Lung (tissue), 12 donors: Measurements from ENCODE around the gene CPNE7. TPM values are rescaled to one million over a fixed set of nuclear protein-coding genes. Genes with fewer than 3 reads are reported as not detected.
A peak's percentile ranks its signal among the peaks of the same experiment; 100 is the strongest.

ENCODE experiments used
- ATAC-seq: fragments of 200-7000 bp; cut with Tn5 transposase; one replicate; pipeline ENCODE4 v1.9.1; 2020; ENCODE audit warnings: moderate number of reproducible peaks; ENCODE audit not compliant: insufficient read depth, low FRiP score
- DNase-seq, 3 donors: peaks; one replicate each; pipeline ENCODE4 v3.0.0-alpha.2; 2013 to 2017
- H3K27ac ChIP-seq, 2 donors: one replicate each; pipeline ENCODE4 v1.5.1; 2013; ENCODE audit warnings: mild to moderate bottlenecking in 2 of 2, moderate library complexity in 2 of 2, control low read depth in 1 of 2, inconsistent platforms in 1 of 2, low read depth in 1 of 2, low read length in 1 of 2
- H3K27me3 ChIP-seq, 3 donors: one replicate each; pipeline ENCODE4 v1.5.1; 2013; ENCODE audit warnings: low read length in 2 of 3; ENCODE audit not compliant: control insufficient read depth in 3 of 3, insufficient read depth in 3 of 3
- H3K36me3 ChIP-seq, 4 donors: one replicate each; pipeline ENCODE4 v1.5.1; 2013; ENCODE audit warnings: low read length in 4 of 4, mild to moderate bottlenecking in 1 of 4, moderate library complexity in 1 of 4; ENCODE audit not compliant: control insufficient read depth in 4 of 4, insufficient read depth in 4 of 4
- H3K4me1 ChIP-seq, 5 donors: one replicate each; pipeline ENCODE4 v1.5.1; 2013; ENCODE audit warnings: low read length in 5 of 5, mild to moderate bottlenecking in 2 of 5, moderate library complexity in 1 of 5; ENCODE audit not compliant: control insufficient read depth in 5 of 5, insufficient read depth in 5 of 5
- H3K4me3 ChIP-seq: one replicate; pipeline ENCODE4 v1.5.1; 2013; ENCODE audit warnings: mild to moderate bottlenecking, control low read depth, moderate library complexity
- H3K9ac ChIP-seq, 2 donors: one replicate each; pipeline ENCODE4 v1.5.1; 2013; ENCODE audit warnings: low read length in 2 of 2, control low read depth in 1 of 2; ENCODE audit not compliant: insufficient read depth in 1 of 2
- H3K9me3 ChIP-seq, 4 donors: one replicate each; pipeline ENCODE4 v1.5.1; 2013; ENCODE audit warnings: low read length in 3 of 4, mild to moderate bottlenecking in 1 of 4, moderate library complexity in 1 of 4; ENCODE audit not compliant: control insufficient read depth in 4 of 4, insufficient read depth in 3 of 4
- WGBS, 2 donors: extraction: QIAGEN DNeasy Blood & Tissue Kit; methylation state at CpG; one replicate each; pipeline ENCODE4 v1.1.7; 2013; 5-methylcytosine and 5-hydroxymethylcytosine counted together
- polyA plus RNA-seq, 2 donors: library from polyadenylated mRNA; stranded (reverse); fragments of 200-250 nt; gene quantifications; one replicate each; pipeline ENCODE4 v1.2.1, GENCODE V29; 2013
- total RNA-seq, 2 donors: library from RNA; depleted of rRNA in 1 of 2; stranded (reverse); fragments of >200 nt in 1 of 2; gene quantifications; one replicate each; pipeline ENCODE4 v1.2.1, GENCODE V29; 2014 to 2021
- TF ChIP-seq, protein P1 (sequence below): IDR thresholded peaks from 2 replicates; pipeline ENCODE4 v1.5.1; 2012; ENCODE audit warnings: mild to moderate bottlenecking; ENCODE audit errors: control extremely low read depth, extremely low read depth
- donor health status: control.
- donor health status: control.
- donor health status: Bipolar disorder and iron deficiency.
- donor health status: healthy.
- donor health status: DM: yes; HTN: yes; CAD: no.

The CPNE7 gene
- total and polyA plus RNA-seq, 4 donors, result 0.65 to 2.2 (median 1.2) TPM

DNA sequence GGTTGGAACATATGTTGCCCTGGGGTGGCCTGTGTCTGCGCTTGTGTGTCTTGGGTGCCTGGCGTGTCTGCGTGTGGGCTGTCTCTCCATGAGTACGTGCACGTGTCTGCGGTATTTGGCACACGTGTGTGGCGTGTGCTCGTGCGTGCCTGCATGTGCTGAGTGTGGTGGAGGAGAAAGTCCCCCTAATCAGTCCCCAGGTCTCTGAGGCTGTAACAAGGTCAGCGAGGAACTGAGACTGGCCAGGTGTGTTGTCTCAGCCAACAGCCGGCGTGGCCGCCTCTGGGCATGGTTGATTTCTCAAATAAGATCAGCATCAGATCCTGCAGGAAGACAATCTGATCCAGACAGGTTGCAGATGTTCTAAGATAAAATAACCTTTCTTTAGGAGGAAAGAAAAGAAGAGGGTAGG lies 3.5 kb upstream of the CPNE7 start:
- WGBS, 2 donors, result 49 to 52% methylated on average over 14 of the region's 14 CpGs
- Histone ChIP-seq H3K27me3 (peaks cover 4 to 35% (median 7%) of the 10 kb centered on the region in 3 donors), H3K4me1 (peaks cover 0 to 21% (median 6%) of the 10 kb centered on the region in 5 donors), H3K9ac (no peak overlapping the region), H3K4me3 (no peak overlapping the region), H3K9me3 (no peaks in the 10 kb centered on the region), H3K36me3 (no peaks in the 10 kb centered on the region), H3K27ac (no peak overlapping the region)
- TF ChIP-seq, protein P1, sequence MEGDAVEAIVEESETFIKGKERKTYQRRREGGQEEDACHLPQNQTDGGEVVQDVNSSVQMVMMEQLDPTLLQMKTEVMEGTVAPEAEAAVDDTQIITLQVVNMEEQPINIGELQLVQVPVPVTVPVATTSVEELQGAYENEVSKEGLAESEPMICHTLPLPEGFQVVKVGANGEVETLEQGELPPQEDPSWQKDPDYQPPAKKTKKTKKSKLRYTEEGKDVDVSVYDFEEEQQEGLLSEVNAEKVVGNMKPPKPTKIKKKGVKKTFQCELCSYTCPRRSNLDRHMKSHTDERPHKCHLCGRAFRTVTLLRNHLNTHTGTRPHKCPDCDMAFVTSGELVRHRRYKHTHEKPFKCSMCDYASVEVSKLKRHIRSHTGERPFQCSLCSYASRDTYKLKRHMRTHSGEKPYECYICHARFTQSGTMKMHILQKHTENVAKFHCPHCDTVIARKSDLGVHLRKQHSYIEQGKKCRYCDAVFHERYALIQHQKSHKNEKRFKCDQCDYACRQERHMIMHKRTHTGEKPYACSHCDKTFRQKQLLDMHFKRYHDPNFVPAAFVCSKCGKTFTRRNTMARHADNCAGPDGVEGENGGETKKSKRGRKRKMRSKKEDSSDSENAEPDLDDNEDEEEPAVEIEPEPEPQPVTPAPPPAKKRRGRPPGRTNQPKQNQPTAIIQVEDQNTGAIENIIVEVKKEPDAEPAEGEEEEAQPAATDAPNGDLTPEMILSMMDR, result no peak
- DNase-seq (peak; percentile 46 to 69 (median 57)), ATAC-seq (no peak)

DNA sequence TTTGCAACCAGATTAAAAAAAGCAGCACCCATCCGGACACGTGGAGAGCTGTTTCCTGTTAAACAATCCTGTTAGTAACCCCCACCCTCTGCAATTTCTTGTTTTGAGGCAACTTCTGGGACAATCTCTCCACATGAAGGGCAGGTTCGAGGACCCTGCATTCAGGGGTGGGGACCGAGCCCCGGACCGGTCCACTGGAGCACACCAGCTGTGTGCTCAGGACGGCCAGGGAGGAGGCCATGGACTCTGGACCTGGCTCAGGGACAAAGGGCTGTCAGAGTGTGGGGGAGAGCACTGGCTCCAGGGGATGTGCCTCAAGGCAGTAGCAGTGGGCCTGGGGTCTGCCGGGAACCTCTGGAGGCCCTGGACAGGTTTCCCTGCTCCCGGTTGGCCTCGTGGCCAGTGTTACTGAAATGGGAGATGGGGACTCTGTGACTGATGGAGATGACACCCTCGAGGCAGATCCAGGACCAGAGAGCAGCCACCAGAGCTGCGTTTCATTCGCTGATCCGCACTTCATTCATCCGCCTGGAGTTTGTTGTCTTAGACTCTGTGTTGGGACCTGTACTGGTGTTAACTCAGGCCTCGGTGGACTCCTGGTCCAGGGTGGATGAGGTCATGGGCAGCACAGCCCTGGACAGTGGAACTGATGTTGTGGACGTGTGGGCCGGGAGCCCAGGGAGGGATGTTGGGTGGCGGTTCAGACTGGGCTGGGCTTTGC lies 2.9 kb upstream of the CPNE7 start:
- Histone ChIP-seq H3K36me3 (no peaks in the 10 kb centered on the region), H3K9me3 (no peaks in the 10 kb centered on the region), H3K9ac (no peak overlapping the region), H3K27ac (no peak overlapping the region), H3K4me3 (no peak overlapping the region), H3K4me1 (peaks cover 0 to 21% (median 6%) of the 10 kb centered on the region in 5 donors), H3K27me3 (peaks cover 4 to 40% (median 5%) of the 10 kb centered on the region in 3 donors)
- DNase-seq (no peak), ATAC-seq (no peak)
- TF ChIP-seq, protein P1, result no peak
- 70% methylated on average over 19 of the region's 19 CpGs for WGBS, 2 donors

DNA sequence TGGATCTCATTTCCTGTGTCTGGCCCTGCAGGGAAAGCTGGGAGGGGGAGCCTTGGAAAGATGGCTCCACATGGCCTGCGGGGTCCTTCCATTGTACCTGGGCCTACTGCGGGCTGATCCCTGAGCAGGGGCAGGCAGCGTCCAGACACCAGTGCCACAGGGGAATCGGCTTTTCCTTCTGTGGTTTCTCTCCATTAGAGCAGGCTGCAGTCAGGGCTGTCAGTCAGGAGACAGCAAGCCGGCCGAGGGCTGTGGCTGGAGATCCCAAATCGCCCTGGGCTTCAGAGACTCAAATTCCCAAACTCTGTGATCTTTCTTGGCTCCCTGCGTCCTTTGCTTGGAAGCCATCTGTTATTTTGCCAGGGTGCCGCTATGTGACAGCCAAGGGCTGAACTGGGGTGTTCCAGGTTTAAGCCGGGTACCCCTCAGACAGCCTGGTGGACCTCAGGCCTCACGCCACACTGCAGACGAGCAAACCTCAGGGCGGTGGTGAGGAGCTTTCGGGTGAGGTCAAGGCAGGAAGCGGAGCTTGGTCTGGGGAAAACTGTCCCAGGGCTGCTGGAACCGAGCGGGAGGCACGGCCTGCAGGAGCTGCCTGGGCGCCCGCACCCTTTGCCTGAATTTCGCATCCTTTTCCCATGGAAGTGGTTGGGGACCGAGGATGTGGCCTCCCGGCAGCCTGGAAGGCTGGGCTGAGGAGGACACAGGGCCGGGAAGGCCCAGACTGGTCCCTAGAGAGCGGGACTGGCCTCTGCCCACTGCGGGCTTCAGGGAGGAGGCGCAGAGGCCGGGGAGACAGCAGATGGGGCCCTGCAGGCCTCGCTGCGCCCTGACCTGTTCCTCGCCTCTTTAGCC lies 1.5 kb upstream of the CPNE7 start:
- H3K4me1 ChIP-seq, result peaks cover 0 to 21% (median 6%) of the 10 kb centered on the region in 5 donors
- H3K9ac ChIP-seq, result no peak overlapping the region
- peaks cover 4 to 39% (median 5%) of the 10 kb centered on the region in 3 donors for H3K27me3 ChIP-seq
- DNase-seq (no peak), ATAC-seq (no peak)
- no peak overlapping the region for H3K4me3 ChIP-seq
- no peak overlapping the region for H3K27ac ChIP-seq
- no peaks in the 10 kb centered on the region for H3K36me3 ChIP-seq
- H3K9me3 ChIP-seq, result no peaks in the 10 kb centered on the region
- 74 to 85% methylated on average over 31 of the region's 31 CpGs for WGBS, 2 donors
- TF ChIP-seq, protein P1, result no peak
